Endodermal cell (in vitro differentiated cells): ENCODE results near the gene ZNF331. TPM values are rescaled to one million over a fixed set of nuclear protein-coding genes. Genes with fewer than 3 reads are reported as not detected.
"Not testable (repeated sequence)": the region's sequence is repeated elsewhere in the genome, so short reads cannot be mapped to it uniquely, and the experiment has no call there.

Source experiments
- DNase-seq: peaks from one replicate; pipeline ENCODE4 v3.0.0-alpha.2; 2017
- H3K27ac ChIP-seq: 2 replicates; pipeline ENCODE4 v1.5.1; 2013; ENCODE audit warnings: mild to moderate bottlenecking, low read depth, low read length, moderate library complexity
- H3K27me3 ChIP-seq: 2 replicates; pipeline ENCODE4 v1.6.1; 2013; ENCODE audit warnings: mild to moderate bottlenecking, low read length, moderate library complexity; ENCODE audit not compliant: insufficient read depth, control insufficient read depth, poor library complexity, severe bottlenecking
- H3K36me3 ChIP-seq: 2 replicates; pipeline ENCODE4 v1.7.0; 2013; ENCODE audit warnings: mild to moderate bottlenecking, low read length, moderate library complexity; ENCODE audit not compliant: control insufficient read depth, insufficient read depth
- H3K4me1 ChIP-seq: one replicate; pipeline ENCODE4 v1.7.0; 2013; ENCODE audit warnings: low read length; ENCODE audit not compliant: control insufficient read depth, insufficient read depth
- H3K4me3 ChIP-seq: 2 replicates; pipeline ENCODE4 v1.5.1; 2013; ENCODE audit warnings: mild to moderate bottlenecking, low read length, moderate library complexity
- H3K9ac ChIP-seq: 2 replicates; pipeline ENCODE4 v1.6.1; 2013; ENCODE audit warnings: mild to moderate bottlenecking, low read length, moderate library complexity; ENCODE audit not compliant: poor library complexity, severe bottlenecking; ENCODE audit errors: extremely low read depth
- H3K9me3 ChIP-seq: 2 replicates; pipeline ENCODE4 v1.6.1; 2013; ENCODE audit warnings: mild to moderate bottlenecking, low read length, moderate library complexity; ENCODE audit not compliant: control insufficient read depth
- H3K27ac Mint-ChIP-seq: 2 replicates; pipeline ENCODE4 v1.8.0; 2020; ENCODE audit warnings: mixed read lengths
- H3K27me3 Mint-ChIP-seq: 2 replicates; pipeline ENCODE4 v1.8.0; 2021; ENCODE audit warnings: mild to moderate bottlenecking, mixed read lengths; ENCODE audit not compliant: insufficient read depth
- H3K36me3 Mint-ChIP-seq: 2 replicates; pipeline ENCODE4 v1.8.0; 2020; ENCODE audit warnings: low read depth, mixed read lengths
- H3K4me1 Mint-ChIP-seq: 2 replicates; pipeline ENCODE4 v1.8.0; 2020; ENCODE audit warnings: mixed read lengths
- H3K4me3 Mint-ChIP-seq: 2 replicates; pipeline ENCODE4 v1.8.0; 2020; ENCODE audit warnings: mild to moderate bottlenecking, moderate library complexity, mixed read lengths
- H3K9me3 Mint-ChIP-seq: 2 replicates; pipeline ENCODE4 v1.8.0; 2020; ENCODE audit warnings: mild to moderate bottlenecking, mixed read lengths
- WGBS, 2 experiments: methylation state at CpG; one replicate each; pipeline versions ENCODE4 v1.1.5 to v1.1.7; 2013; ENCODE audit warnings: missing lambda C conversion rate in 2 of 2, mixed read lengths in 1 of 2; ENCODE audit not compliant: insufficient coverage in 1 of 2, insufficient read length in 1 of 2; 5-methylcytosine and 5-hydroxymethylcytosine counted together
- total RNA-seq, 2 donors: library from RNA; stranded (reverse); fragmentation: NEBNext Ultra II Directional in 1 of 2; extraction: Animal tissue kit (Norgen Biotek cat#: 25700) in 1 of 2; gene quantifications; 2 replicates in 1 of 2; 3 replicates in 1 of 2; pipeline ENCODE4 v1.2.1, GENCODE V29; 2021
- TF ChIP-seq, protein P1 (sequence below): fragments of 200-600 bp; sonication (generic); conservative IDR thresholded peaks from 2 replicates; pipeline ENCODE4 v1.5.0; 2021; ENCODE audit warnings: antibody characterized with exemption, mild to moderate bottlenecking

The ZNF331 gene
- total RNA-seq, 2 donors from 2014 or later, result 32.1 to 50.1 TPM

DNA sequence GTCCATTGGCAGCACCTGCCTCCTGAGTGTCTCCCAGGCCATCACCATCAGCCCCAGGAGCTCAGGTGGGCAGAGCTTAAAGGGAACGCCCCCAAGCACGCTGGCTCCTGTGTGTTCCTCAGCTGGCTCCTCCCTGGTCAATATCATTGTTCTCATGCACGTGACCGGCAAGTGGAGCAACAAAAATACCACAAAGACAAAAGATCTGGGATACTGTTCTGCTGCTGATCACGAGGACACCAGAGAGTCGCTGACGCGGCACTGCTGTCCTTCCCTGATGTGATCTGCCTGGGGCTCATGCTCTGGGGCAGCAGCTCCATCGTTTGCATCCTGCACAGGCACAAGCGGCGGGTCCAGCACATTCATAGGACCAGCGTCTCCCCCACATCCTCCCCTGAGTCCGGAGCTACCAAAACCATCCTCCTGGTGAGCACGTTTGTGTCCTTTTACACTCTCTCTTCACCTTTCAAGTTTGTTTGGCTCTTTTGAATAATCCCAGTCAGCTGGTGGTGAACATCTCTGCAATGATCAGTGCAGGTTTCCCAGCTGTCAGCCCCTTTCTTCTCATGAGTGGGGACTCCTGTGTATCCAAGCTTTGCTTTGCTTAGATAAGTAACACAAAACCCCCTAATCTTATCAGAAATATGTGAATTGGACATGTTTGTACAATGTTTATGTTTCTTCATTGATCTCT is 34.1 kb upstream of the ZNF331 start:
- H3K27me3 Mint-ChIP-seq, H3K27me3 ChIP-seq, H3K4me1 ChIP-seq, H3K4me3 ChIP-seq, H3K27ac ChIP-seq, H3K9me3 ChIP-seq, H3K27ac Mint-ChIP-seq, H3K9ac ChIP-seq, H3K36me3 ChIP-seq, DNase-seq, H3K9me3 Mint-ChIP-seq, H3K36me3 Mint-ChIP-seq: not testable (repeated sequence)
- H3K4me1 Mint-ChIP-seq, result peaks cover 28% of the 10 kb centered on the region
- H3K4me3 Mint-ChIP-seq, result peak overlapping the region; percentile 44
- WGBS, 2 experiments, result 74% methylated on average over 9 of the region's 14 CpGs; no CpG with 5 or more reads in 1 of the 2 experiments

DNA sequence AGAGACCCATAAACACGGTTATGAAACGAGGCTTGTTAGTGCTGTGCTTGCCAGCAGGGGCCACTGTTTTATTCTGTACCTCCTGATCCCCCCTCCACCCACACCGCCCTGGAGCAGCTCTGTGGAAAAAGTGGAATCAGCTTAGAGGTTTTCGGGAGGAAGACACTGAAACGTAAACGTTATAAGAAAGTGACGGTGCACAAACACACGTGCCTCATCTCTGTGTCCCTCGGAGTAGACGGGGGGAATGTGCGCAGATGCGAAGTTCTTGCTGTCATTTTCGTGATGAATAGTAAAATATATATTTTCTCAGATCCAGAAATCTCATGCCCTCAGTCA is 33.6 kb upstream of the ZNF331 start:
- not testable (repeated sequence) for H3K9me3 Mint-ChIP-seq, H3K36me3 ChIP-seq, H3K27ac Mint-ChIP-seq, H3K9me3 ChIP-seq, H3K4me3 ChIP-seq, H3K27ac ChIP-seq, H3K36me3 Mint-ChIP-seq, H3K27me3 Mint-ChIP-seq, DNase-seq, H3K4me1 ChIP-seq, H3K27me3 ChIP-seq, H3K9ac ChIP-seq
- peak overlapping the region; percentile 44 for H3K4me3 Mint-ChIP-seq
- H3K4me1 Mint-ChIP-seq, result peaks cover 24% of the 10 kb centered on the region
- TF ChIP-seq, protein P1, sequence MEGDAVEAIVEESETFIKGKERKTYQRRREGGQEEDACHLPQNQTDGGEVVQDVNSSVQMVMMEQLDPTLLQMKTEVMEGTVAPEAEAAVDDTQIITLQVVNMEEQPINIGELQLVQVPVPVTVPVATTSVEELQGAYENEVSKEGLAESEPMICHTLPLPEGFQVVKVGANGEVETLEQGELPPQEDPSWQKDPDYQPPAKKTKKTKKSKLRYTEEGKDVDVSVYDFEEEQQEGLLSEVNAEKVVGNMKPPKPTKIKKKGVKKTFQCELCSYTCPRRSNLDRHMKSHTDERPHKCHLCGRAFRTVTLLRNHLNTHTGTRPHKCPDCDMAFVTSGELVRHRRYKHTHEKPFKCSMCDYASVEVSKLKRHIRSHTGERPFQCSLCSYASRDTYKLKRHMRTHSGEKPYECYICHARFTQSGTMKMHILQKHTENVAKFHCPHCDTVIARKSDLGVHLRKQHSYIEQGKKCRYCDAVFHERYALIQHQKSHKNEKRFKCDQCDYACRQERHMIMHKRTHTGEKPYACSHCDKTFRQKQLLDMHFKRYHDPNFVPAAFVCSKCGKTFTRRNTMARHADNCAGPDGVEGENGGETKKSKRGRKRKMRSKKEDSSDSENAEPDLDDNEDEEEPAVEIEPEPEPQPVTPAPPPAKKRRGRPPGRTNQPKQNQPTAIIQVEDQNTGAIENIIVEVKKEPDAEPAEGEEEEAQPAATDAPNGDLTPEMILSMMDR, result peak; percentile 48
- 72 to 82% methylated on average over 5 to 10 of the region's 13 CpGs for WGBS, 2 experiments

DNA sequence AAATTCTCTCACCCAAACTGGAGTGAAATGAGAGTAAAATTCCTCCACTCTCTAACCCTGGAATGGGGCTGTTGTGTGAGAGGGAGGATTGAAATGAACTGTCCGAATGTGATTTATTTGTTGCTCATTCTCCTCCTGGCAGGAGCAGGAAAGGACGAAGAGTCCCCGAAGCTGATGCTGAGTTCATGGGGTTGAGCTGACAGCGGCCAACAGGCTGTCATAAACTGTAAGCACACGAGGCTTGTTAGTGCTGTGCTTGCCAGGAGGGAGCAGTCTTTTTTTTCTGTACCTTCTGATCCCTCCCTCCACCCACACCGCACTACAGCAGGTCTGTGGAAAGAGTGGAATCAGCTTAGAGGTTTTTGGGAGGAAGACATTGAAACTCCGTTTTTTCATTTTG is 33.1 kb upstream of the ZNF331 start:
- H3K4me3 ChIP-seq, result no peak overlapping the region
- WGBS, 2 experiments, result 87 to 100% methylated on average over 2 to 7 of the region's 7 CpGs
- H3K9ac ChIP-seq, result no peak overlapping the region
- no peaks in the 10 kb centered on the region for H3K36me3 ChIP-seq
- peaks cover 3% of the 10 kb centered on the region for H3K4me1 ChIP-seq
- H3K9me3 ChIP-seq, result peaks cover 3% of the 10 kb centered on the region
- peak overlapping the region; percentile 44 for H3K4me3 Mint-ChIP-seq
- H3K27me3 ChIP-seq, result no peaks in the 10 kb centered on the region
- DNase-seq, result no peak
- H3K27ac ChIP-seq, result no peak overlapping the region
- no peaks in the 10 kb centered on the region for H3K27me3 Mint-ChIP-seq
- peaks cover 27% of the 10 kb centered on the region for H3K4me1 Mint-ChIP-seq
- H3K36me3 Mint-ChIP-seq, result peaks cover 10% of the 10 kb centered on the region
- TF ChIP-seq, protein P1, result no peak
- H3K9me3 Mint-ChIP-seq, result no peaks in the 10 kb centered on the region
- no peak overlapping the region for H3K27ac Mint-ChIP-seq

DNA sequence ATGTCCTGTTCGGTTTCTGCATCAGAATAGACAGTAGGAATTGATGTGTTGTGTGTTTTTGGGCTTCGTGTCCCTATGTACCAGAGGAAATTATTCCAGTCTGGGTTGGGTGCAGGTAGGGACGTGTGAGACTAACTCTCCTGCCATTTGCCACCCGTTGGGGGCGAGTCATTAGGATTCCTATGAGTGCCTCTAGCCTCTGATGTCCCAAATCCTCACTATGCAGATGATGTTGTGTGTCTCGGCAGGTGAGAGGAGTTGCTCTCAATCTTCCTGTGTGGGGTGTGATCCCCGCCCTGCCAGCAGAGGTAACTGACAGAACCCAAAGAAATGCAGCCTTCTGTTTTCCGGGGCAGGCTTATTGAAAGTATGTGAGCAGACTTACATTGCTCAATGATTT is 31.2 kb upstream of the ZNF331 start:
- Mint-ChIP-seq H3K27me3 (no peaks in the 10 kb centered on the region), H3K4me3 (peak overlapping the region; percentile 25), H3K36me3 (peaks cover 10% of the 10 kb centered on the region), H3K27ac (peak overlapping the region; percentile 81), H3K4me1 (peaks cover 30% of the 10 kb centered on the region), H3K9me3 (no peaks in the 10 kb centered on the region)
- H3K27me3 ChIP-seq, result no peaks in the 10 kb centered on the region
- no peak overlapping the region for H3K4me3 ChIP-seq
- H3K36me3 ChIP-seq, result no peaks in the 10 kb centered on the region
- H3K4me1 ChIP-seq, result peaks cover 3% of the 10 kb centered on the region
- H3K9me3 ChIP-seq, result no peaks in the 10 kb centered on the region
- DNase-seq, result peak; percentile 66
- TF ChIP-seq, protein P1, result no peak
- H3K27ac ChIP-seq, result no peak overlapping the region
- no peak overlapping the region for H3K9ac ChIP-seq
- WGBS, 2 experiments, result 78 to 89% methylated on average over 5 to 8 of the region's 8 CpGs
